B cell (primary cell): ENCODE results near the gene FAM3B. TPM values are rescaled to one million over a fixed set of nuclear protein-coding genes. Genes with fewer than 3 reads are reported as not detected.
A peak's percentile ranks its signal among the peaks of the same experiment; 100 is the strongest.

Source experiments
- ATAC-seq: fragments of 200-7000 bp; cut with Tn5 transposase; one replicate; pipeline ENCODE4 v1.10.0; 2021; ENCODE audit warnings: low read depth, mild to moderate bottlenecking, moderate number of reproducible peaks, moderate library complexity
- CTCF ChIA-PET: fragments of 350-600 bp; sonication (Branson Sonifier 250); formaldehyde crosslinking; loops from one replicate; lab custom pipeline; 2021; ENCODE audit warnings: antibody characterized with exemption, inconsistent platforms; lab: Charles Lee
- POLR2A ChIA-PET: fragments of 350-600 bp; sonication (Branson Sonifier 250); formaldehyde crosslinking; loops from one replicate; lab custom pipeline; 2021; ENCODE audit warnings: antibody characterized with exemption; lab: Charles Lee
- DNase-seq: peaks from one replicate; pipeline ENCODE4 v3.0.0; 2013
- H2AFZ ChIP-seq: 2 replicates; pipeline ENCODE4 v1.6.1; 2012; ENCODE audit warnings: mild to moderate bottlenecking, low read depth, low read length; ENCODE audit not compliant: insufficient read depth, poor library complexity, severe bottlenecking
- H3K27ac ChIP-seq, 2 donors: 1 replicate in 1 of 2; 2 replicates in 1 of 2; pipeline ENCODE4 v1.5.1; 2012 to 2013; ENCODE audit warnings: low read length in 2 of 2, mild to moderate bottlenecking in 2 of 2, moderate library complexity in 1 of 2
- H3K27me3 ChIP-seq, 4 experiments: fragments of 200-600 bp in 1 of 4; sonication (generic) in 1 of 4; replicated peaks in 1 of 4; 1 replicate in 2 of 4; 2 replicates in 2 of 4; pipeline versions ENCODE4 v1.6.1 to v1.7.0; 2013 to 2016; ENCODE audit warnings: low read length in 3 of 4, mild to moderate bottlenecking in 2 of 4, mixed read lengths in 1 of 4, moderate library complexity in 1 of 4; ENCODE audit not compliant: insufficient read depth in 4 of 4, control insufficient read depth in 3 of 4; ENCODE audit errors: control extremely low read depth in 1 of 4
- H3K36me3 ChIP-seq, 2 experiments: replicated peaks in 1 of 2; 1 replicate in 1 of 2; 2 replicates in 1 of 2; pipeline versions ENCODE4 v1.6.1 to v1.7.1; 2013; ENCODE audit warnings: low read length in 1 of 2; ENCODE audit not compliant: insufficient read depth in 2 of 2, control insufficient read depth in 1 of 2; ENCODE audit errors: control extremely low read depth in 1 of 2, extremely low read depth in 1 of 2
- H3K4me1 ChIP-seq, 2 donors: fragments of 200-600 bp in 1 of 2; sonication (generic) in 1 of 2; 1 replicate in 1 of 2; 2 replicates in 1 of 2; pipeline versions ENCODE4 v1.5.1 to v1.6.1; 2013 to 2017; ENCODE audit warnings: low read length in 2 of 2; ENCODE audit not compliant: control insufficient read depth in 2 of 2, insufficient read depth in 2 of 2
- H3K4me2 ChIP-seq: replicated peaks from 2 replicates; pipeline ENCODE3; 2012; ENCODE audit warnings: mild to moderate bottlenecking, low read depth, low read length; ENCODE audit not compliant: poor library complexity, severe bottlenecking
- H3K4me3 ChIP-seq, 5 experiments: fragments of 200-600 bp in 1 of 5; sonication (generic) in 1 of 5; 1 replicate in 3 of 5; 2 replicates in 2 of 5; pipeline versions ENCODE4 v1.5.1 to v1.7.0; 2011 to 2016; ENCODE audit warnings: low read length in 4 of 5, mild to moderate bottlenecking in 4 of 5, low read depth in 2 of 5, control low read depth in 1 of 5, moderate library complexity in 1 of 5; ENCODE audit not compliant: insufficient read depth in 1 of 5; ENCODE audit errors: control extremely low read depth in 1 of 5, extremely low read depth in 1 of 5
- H3K79me2 ChIP-seq: fragments of 200-600 bp; sonication (generic); one replicate; pipeline ENCODE4 v1.6.0; 2016; ENCODE audit warnings: low read length; ENCODE audit not compliant: control insufficient read depth, insufficient read depth
- H3K9ac ChIP-seq: fragments of 200-600 bp; sonication (generic); 2 replicates; pipeline ENCODE4 v1.6.1; 2017; ENCODE audit warnings: mild to moderate bottlenecking, low read length, moderate library complexity
- H3K9me3 ChIP-seq, 3 donors: one replicate each; pipeline versions ENCODE4 v1.6.1 to v1.7.1; 2013; ENCODE audit warnings: low read length in 2 of 3; ENCODE audit not compliant: control insufficient read depth in 2 of 3, insufficient read depth in 1 of 3; ENCODE audit errors: control extremely low read depth in 1 of 3
- H4K20me1 ChIP-seq: 2 replicates; pipeline ENCODE4 v1.6.0; 2012; ENCODE audit warnings: mild to moderate bottlenecking, low read length; ENCODE audit not compliant: insufficient read depth, control insufficient read depth, poor library complexity, severe bottlenecking
- H3K27ac Mint-ChIP-seq: one replicate; pipeline ENCODE4 v1.8.0; 2021; ENCODE audit warnings: mixed read lengths
- H3K27me3 Mint-ChIP-seq: one replicate; pipeline ENCODE4 v1.8.0; 2021; ENCODE audit warnings: mixed read lengths
- H3K4me1 Mint-ChIP-seq: one replicate; pipeline ENCODE4 v1.8.0; 2021; ENCODE audit warnings: mixed read lengths
- H3K4me3 Mint-ChIP-seq: one replicate; pipeline ENCODE4 v1.8.0; 2021; ENCODE audit warnings: mixed read lengths
- H3K9me3 Mint-ChIP-seq: one replicate; pipeline ENCODE4 v1.8.0; 2022; ENCODE audit warnings: mixed read lengths; ENCODE audit not compliant: insufficient read depth
- CTCF ChIP-seq: fragments of 200-600 bp; IDR thresholded peaks from one replicate; pipeline ENCODE4 v1.8.0; 2022; ENCODE audit warnings: antibody characterized with exemption, mild to moderate bottlenecking
- EZH2 ChIP-seq: IDR thresholded peaks from 2 replicates; pipeline ENCODE4 v1.6.1; 2012; ENCODE audit warnings: borderline replicate concordance, low read depth, mild to moderate bottlenecking, moderate library complexity, low read length; ENCODE audit not compliant: insufficient read depth, poor library complexity, severe bottlenecking
- WGBS: methylation state at CpG from one replicate; pipeline ENCODE4 v1.1.5; 2013; ENCODE audit warnings: missing lambda C conversion rate; ENCODE audit not compliant: insufficient coverage; 5-methylcytosine and 5-hydroxymethylcytosine counted together
- intact Hi-C: fragments of 100-400 bp; cut with micrococcal nuclease; formaldehyde crosslinking; loops from one replicate; pipeline ENCODE4 v1.10.0; 2022
- polyA plus RNA-seq: library from polyadenylated mRNA; depleted of rRNA; stranded (reverse); fragments of >200 nt; gene quantifications from 2 replicates; pipeline ENCODE4 v1.2.3, GENCODE V29; 2012
- total RNA-seq, 2 donors: library from RNA; stranded (reverse); fragments of 120-200 nt in 1 of 2; gene quantifications; 1 replicate in 1 of 2; 2 replicates in 1 of 2; pipeline versions ENCODE4 v1.2.3 to v1.2.4, GENCODE V29; 2013 to 2022

The FAM3B gene
- total and polyA plus RNA-seq, 2 donors (not counting 1 experiment from before 2014, with no cell fraction given) = 0.09 TPM; not detected in 1

- intact Hi-C loops = no loop called here
Measured at GRCh38 chr21:41370840-41371684, 54.5 kb downstream of the FAM3B start.

More at GRCh38 chr21:41370840-41371684, 54.5 kb downstream of the FAM3B start:
- ChIA-PET CTCF (interaction anchor here (1.0 to 2.6 kb wide), 3 partner anchors 88 to 200 kb away, joined by 3 to 13 read pairs (median 4); no protein-coding TSS in a partner anchor), POLR2A (no interaction called here)
- peaks cover 19% of the 10 kb centered on the region for H4K20me1 ChIP-seq
- peaks cover 50 to 54% of the 10 kb centered on the region in 2 donors for H3K4me1 ChIP-seq
- peaks cover 61% of the 10 kb centered on the region for H3K4me1 Mint-ChIP-seq
- H3K79me2 ChIP-seq = peaks cover 69% of the 10 kb centered on the region
- ATAC-seq = no peak
- peaks cover 0 to 10% of the 10 kb centered on the region in 2 experiments for H3K36me3 ChIP-seq
- DNase-seq = no peak
- H3K27me3 Mint-ChIP-seq = no peaks in the 10 kb centered on the region
- no peaks in the 10 kb centered on the region for H3K9me3 Mint-ChIP-seq
- peak overlapping the region; percentile 87 for H3K27ac Mint-ChIP-seq
- TF ChIP-seq EZH2 = no peak
- no peak for TF ChIP-seq CTCF
- H3K4me3 Mint-ChIP-seq = peak overlapping the region; percentile 74
- WGBS = 86% methylated on average over 9 of the region's 12 CpGs
- peak overlapping the region in 2 of 5 experiments; percentile 69 to 81 for H3K4me3 ChIP-seq
- H3K9ac ChIP-seq = peak overlapping the region; percentile 71
- no peaks in the 10 kb centered on the region for H3K27me3 ChIP-seq
- no peaks in the 10 kb centered on the region for H3K9me3 ChIP-seq
- H3K27ac ChIP-seq = peak overlapping the region in 1 of 2 donors; percentile 83
- peak overlapping the region; percentile 80 for H3K4me2 ChIP-seq
- H2AFZ ChIP-seq = no peak overlapping the region
